PFSK-1 (cell line): ENCODE data around the gene MTERF2.

Experiments used
- FOXP2 ChIP-seq: optimal IDR thresholded peaks from 2 replicates; pipeline ENCODE3; 2011; ENCODE audit warnings: borderline replicate concordance, control low read depth, inconsistent platforms; ENCODE audit not compliant: insufficient read depth; ENCODE audit errors: extremely low read length, extremely low read depth
- POLR2AphosphoS5 ChIP-seq: IDR thresholded peaks from 2 replicates; pipeline ENCODE4 v1.6.1; 2012; ENCODE audit warnings: low read depth, mild to moderate bottlenecking, control low read depth, low read length, moderate library complexity
- SIN3A ChIP-seq: IDR thresholded peaks from 2 replicates; pipeline ENCODE4 v1.6.1; 2012; ENCODE audit warnings: mild to moderate bottlenecking, low read length, moderate library complexity, borderline replicate concordance; ENCODE audit not compliant: insufficient read depth
- TAF1 ChIP-seq: IDR thresholded peaks from 2 replicates; pipeline ENCODE4 v1.6.1; 2012; ENCODE audit warnings: low read length, control low read depth, borderline replicate concordance; ENCODE audit not compliant: insufficient read depth
- TF ChIP-seq, protein P1 (sequence below), 2 experiments: IDR thresholded peaks; 2 replicates each; pipeline versions ENCODE4 v1.6.1 to v1.8.0; 2011 to 2012; ENCODE audit warnings: low read depth in 2 of 2, low read length in 2 of 2, control low read depth in 1 of 2, inconsistent platforms in 1 of 2, mild to moderate bottlenecking in 1 of 2, moderate library complexity in 1 of 2; ENCODE audit not compliant: insufficient read depth in 1 of 2

DNA sequence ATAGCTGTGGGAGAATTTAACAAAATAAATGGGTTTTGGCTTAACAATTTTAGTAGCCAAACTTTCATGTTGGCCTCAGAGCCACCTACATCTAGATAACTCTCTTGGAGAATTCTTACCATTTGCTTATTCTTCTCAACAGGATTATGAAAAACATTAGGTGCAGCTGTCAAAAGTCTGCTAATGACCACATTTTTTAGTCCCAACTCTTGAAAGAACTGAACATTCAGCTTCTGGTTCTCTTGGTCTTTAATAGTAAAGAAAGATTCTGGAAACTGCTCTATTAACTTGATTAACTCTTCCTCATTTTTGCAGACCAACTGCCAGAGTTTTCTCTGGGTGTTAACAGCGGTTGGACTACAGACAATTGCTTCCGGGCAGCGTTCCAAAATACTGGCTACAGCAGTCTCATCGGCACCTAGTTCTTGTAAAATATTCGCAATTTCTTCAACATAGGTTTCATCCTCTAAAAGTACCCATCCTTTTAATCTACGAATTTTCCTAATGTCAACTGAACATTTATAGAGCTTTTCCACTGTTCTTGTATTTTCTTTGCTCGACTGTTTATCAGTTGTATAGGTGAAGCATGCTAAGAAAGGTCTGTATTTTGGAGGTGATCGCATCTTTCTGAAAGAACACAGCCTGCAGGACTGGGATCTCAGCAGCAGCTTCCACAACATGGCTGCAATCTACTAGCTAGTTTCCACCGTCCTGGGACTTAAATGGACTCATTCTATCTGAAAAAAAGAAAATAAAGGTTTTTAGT, 8.7 kb downstream of the MTERF2 start:
- TF ChIP-seq POLR2AphosphoS5 (no peak), SIN3A (no peak), TAF1 (no peak), FOXP2 (no peak)
- TF ChIP-seq, protein P1, sequence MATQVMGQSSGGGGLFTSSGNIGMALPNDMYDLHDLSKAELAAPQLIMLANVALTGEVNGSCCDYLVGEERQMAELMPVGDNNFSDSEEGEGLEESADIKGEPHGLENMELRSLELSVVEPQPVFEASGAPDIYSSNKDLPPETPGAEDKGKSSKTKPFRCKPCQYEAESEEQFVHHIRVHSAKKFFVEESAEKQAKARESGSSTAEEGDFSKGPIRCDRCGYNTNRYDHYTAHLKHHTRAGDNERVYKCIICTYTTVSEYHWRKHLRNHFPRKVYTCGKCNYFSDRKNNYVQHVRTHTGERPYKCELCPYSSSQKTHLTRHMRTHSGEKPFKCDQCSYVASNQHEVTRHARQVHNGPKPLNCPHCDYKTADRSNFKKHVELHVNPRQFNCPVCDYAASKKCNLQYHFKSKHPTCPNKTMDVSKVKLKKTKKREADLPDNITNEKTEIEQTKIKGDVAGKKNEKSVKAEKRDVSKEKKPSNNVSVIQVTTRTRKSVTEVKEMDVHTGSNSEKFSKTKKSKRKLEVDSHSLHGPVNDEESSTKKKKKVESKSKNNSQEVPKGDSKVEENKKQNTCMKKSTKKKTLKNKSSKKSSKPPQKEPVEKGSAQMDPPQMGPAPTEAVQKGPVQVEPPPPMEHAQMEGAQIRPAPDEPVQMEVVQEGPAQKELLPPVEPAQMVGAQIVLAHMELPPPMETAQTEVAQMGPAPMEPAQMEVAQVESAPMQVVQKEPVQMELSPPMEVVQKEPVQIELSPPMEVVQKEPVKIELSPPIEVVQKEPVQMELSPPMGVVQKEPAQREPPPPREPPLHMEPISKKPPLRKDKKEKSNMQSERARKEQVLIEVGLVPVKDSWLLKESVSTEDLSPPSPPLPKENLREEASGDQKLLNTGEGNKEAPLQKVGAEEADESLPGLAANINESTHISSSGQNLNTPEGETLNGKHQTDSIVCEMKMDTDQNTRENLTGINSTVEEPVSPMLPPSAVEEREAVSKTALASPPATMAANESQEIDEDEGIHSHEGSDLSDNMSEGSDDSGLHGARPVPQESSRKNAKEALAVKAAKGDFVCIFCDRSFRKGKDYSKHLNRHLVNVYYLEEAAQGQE (IDR thresholded peaks at IDR 0.05; ENCODE audit: insufficient read depth in 1 of 2, low read depth in 2 of 2, low read length in 2 of 2): no peak
